AG09309 (cell line): ENCODE measurements around the gene PCDHGB1.
A peak's percentile ranks its signal among the peaks of the same experiment; 100 is the strongest.
"Not testable (repeated sequence)": the region's sequence is repeated elsewhere in the genome, so short reads cannot be mapped to it uniquely, and the experiment has no call there.

Experiments
- DNase-seq: peaks from one replicate; pipeline ENCODE4 v3.0.0-alpha.2; 2010; ENCODE audit warnings: low read depth
- H3K4me3 ChIP-seq: 2 replicates; pipeline ENCODE4 v1.5.1; 2011; ENCODE audit warnings: mild to moderate bottlenecking, low read depth, low read length, moderate library complexity; ENCODE audit not compliant: control insufficient read depth
- CTCF ChIP-seq: IDR thresholded peaks from 2 replicates; pipeline ENCODE4 v1.5.1; 2011; ENCODE audit warnings: mild to moderate bottlenecking, low read depth, low read length, inconsistent platforms; ENCODE audit not compliant: insufficient read depth, control insufficient read depth; ENCODE audit errors: missing control alignments

Gene PCDHGB1

GRCh38 chr5:141338538-141339306 lies 11.2 kb upstream of the PCDHGB1 start, which contains the start of gene PCDHGA2:
Gene PCDHGA2 (plus strand): TSS chr5:141338760.
- DNase-seq, result no peak
- H3K4me3 ChIP-seq, result peak within 1 kb of the TSS; percentile 53
- peak; percentile 73 for TF ChIP-seq CTCF

GRCh38 chr5:141340781-141341354 lies 9.0 kb upstream of the PCDHGB1 start:
- not testable (repeated sequence) for H3K4me3 ChIP-seq, DNase-seq

- no peak for DNase-seq
- no peak for TF ChIP-seq CTCF
- no peak overlapping the region for H3K4me3 ChIP-seq
Observed at GRCh38 chr5:141342773-141343172, 7.1 kb upstream of the PCDHGB1 start.

GRCh38 chr5:141343242-141343952 lies 6.5 kb upstream of the PCDHGB1 start, which contains the start of gene PCDHGA3:
Gene PCDHGA3 (plus strand): TSS chr5:141343829. CDS start chr5:141344034, 205 bp downstream.
- TF ChIP-seq CTCF, result peak; percentile 61
- DNase-seq, result no peak
- peak within 1 kb of the TSS; percentile 38 for H3K4me3 ChIP-seq

DNA sequence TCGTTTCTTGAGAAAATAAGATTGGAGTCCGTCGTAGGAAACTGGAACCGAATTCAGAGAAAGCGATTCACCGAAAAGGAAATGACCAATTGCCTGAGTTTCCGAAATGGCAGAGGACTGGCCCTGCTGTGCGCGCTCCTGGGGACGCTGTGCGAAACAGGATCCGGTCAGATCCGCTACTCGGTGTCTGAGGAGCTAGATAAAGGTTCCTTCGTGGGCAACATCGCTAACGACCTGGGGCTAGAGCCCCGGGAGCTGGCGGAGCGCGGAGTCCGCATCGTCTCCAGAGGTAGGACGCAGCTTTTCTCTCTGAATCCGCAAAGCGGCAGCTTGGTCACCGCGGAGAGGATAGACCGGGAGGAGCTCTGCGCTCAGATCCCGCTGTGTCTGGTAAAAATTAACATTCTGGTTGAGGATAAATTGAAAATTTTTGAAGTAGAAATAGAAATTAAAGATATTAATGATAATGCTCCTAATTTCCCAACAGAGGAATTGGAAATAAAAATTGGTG lies 5.9 kb upstream of the PCDHGB1 start:
- no peak for DNase-seq
- no peak for TF ChIP-seq CTCF
- H3K4me3 ChIP-seq, result peak overlapping the region; percentile 38

GRCh38 chr5:141345327-141345726 lies 4.6 kb upstream of the PCDHGB1 start:
- TF ChIP-seq CTCF, result no peak
- H3K4me3 ChIP-seq, result no peak overlapping the region
- no peak for DNase-seq

DNA sequence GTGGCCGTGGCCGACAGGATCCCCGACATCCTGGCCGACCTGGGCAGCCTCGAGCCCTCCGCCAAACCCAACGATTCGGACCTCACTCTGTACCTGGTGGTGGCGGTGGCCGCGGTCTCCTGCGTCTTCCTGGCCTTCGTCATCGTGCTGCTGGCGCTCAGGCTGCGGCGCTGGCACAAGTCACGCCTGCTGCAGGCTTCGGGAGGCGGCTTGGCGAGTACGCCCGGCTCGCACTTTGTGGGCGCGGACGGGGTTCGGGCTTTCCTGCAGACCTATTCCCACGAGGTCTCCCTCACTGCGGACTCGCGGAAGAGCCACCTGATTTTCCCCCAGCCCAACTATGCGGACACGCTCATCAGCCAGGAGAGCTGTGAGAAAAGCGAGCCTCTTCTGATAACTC lies 3.9 kb upstream of the PCDHGB1 start:
- DNase-seq, result not testable (repeated sequence)

More for the DNA sequence above, 3.9 kb upstream of the PCDHGB1 start:
- not testable (repeated sequence) for H3K4me3 ChIP-seq
